ENCODE results near the gene ENTPD5. TPM values are rescaled to one million over a fixed set of nuclear protein-coding genes. Genes with fewer than 3 reads are reported as not detected.
A peak's percentile ranks its signal among the peaks of the same experiment; 100 is the strongest.

Gene ENTPD5
- total RNA-seq, 4 donors from 2014 or later = 0.59 to 285 (median 14.0) TPM

DNA sequence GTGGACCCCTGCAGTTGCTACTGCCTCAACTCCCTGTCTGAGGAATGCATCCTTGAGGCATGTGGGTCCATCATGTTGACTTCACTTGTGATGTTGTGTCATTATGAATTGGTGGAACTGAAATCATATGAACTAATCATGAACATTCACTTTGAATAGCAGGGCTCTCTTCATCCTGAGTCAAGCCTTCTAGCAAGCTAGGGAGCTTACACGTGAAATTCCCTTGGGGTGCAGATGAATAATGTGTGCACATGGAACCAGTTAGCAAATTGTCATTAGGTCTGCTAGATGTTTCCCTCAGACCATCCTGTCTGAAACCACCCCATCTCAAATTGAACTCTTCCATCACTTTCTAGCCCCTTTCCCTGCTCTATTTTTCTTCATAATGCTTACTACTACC lies 65.4 kb downstream of the ENTPD5 start:
- intact Hi-C loops (cut with DNase I; ENCODE audit: low total_unique reads) = no loop called here
- no peaks in the 10 kb centered on the region for H3K4me1 ChIP-seq
- no peak overlapping the region for H3K27ac ChIP-seq
- no peaks in the 10 kb centered on the region for H3K36me3 ChIP-seq
- H3K4me3 ChIP-seq = no peak overlapping the region
- no peak for DNase-seq
- no peak for TF ChIP-seq POLR2A (IDR thresholded peaks at IDR 0.05)
- TF ChIP-seq, protein P1, sequence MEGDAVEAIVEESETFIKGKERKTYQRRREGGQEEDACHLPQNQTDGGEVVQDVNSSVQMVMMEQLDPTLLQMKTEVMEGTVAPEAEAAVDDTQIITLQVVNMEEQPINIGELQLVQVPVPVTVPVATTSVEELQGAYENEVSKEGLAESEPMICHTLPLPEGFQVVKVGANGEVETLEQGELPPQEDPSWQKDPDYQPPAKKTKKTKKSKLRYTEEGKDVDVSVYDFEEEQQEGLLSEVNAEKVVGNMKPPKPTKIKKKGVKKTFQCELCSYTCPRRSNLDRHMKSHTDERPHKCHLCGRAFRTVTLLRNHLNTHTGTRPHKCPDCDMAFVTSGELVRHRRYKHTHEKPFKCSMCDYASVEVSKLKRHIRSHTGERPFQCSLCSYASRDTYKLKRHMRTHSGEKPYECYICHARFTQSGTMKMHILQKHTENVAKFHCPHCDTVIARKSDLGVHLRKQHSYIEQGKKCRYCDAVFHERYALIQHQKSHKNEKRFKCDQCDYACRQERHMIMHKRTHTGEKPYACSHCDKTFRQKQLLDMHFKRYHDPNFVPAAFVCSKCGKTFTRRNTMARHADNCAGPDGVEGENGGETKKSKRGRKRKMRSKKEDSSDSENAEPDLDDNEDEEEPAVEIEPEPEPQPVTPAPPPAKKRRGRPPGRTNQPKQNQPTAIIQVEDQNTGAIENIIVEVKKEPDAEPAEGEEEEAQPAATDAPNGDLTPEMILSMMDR (IDR thresholded peaks at IDR 0.05) = no peak
- H3K27me3 ChIP-seq = no peaks in the 10 kb centered on the region
- no peaks in the 10 kb centered on the region for H3K9me3 ChIP-seq

DNA sequence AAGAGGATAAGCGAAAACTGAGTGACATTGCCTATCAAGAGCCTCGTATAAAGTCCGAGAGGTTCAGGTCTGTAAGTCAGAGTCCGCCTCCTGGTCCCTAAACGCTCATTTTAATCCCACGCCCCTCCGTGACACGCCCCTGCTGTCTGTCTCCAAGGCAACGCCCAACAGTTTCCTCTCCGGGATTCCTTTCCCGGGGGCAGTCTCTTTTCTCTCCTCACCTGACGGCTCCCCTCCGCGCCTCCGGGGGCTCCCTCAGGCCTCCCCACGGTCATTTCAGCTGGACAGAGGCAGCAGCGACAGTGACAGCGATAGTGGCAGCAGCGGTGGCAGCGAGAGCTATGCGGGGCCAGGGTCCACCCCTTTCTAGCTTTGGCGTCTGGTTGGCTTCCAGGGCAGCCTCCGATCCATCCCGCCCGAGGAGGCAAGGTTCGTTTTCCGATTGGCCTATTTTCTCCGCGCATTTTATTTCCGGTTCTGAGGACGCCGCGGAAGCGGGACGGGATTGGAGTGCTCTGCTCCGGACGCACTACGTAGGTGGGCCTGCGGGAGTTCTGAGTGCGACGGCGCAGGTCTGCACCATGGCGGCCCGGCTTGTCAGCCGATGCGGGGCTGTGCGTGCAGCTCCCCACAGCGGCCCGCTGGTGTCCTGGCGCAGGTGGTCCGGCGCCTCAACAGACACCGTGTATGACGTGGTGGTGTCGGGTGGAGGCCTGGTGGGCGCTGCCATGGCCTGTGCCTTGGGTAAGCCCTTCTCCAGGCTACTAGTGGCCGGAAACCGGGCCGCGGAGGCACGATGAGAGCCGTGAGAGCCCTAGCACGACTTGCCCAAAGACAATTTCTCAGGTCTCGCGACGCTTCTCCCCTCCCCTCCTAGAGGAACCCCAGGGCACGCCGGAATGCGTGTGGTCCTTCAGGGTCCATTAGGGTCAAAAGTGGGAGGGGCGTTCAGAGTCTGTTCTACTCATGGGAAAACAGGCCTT lies 69.0 kb downstream of the ENTPD5 start, which contains the start of the genes COQ6 and FAM161B:
Gene COQ6, plus strand, starts transcription at position 551 of the 983 bp plus-strand sequence. Its CDS starts 31 bp downstream, at position 582.
Gene FAM161B, minus strand, starts transcription at position 343 of the 983 bp plus-strand sequence. Its CDS starts 68 bp downstream, at position 275.
- Histone ChIP-seq H3K27me3 (no peaks in the 10 kb centered on the region), H3K4me1 (no peaks in the 10 kb centered on the region), H3K9me3 (no peaks in the 10 kb centered on the region), H3K36me3 (no peaks in the 10 kb centered on the region), H3K4me3 (peak within 1 kb of the TSS; percentile 84 to 100), H3K27ac (peak within 1 kb of the TSS; percentile 90 to 91)
- peak; percentile 92 to 93 for DNase-seq
- intact Hi-C loops (cut with DNase I; ENCODE audit: low total_unique reads) = no loop called here
- TF ChIP-seq, protein P1 (IDR thresholded peaks at IDR 0.05) = peak in 3 of 4 experiments; percentile 15 to 46 (median 36)
- peak; percentile 36 to 83 for TF ChIP-seq POLR2A (IDR thresholded peaks at IDR 0.05)

DNA sequence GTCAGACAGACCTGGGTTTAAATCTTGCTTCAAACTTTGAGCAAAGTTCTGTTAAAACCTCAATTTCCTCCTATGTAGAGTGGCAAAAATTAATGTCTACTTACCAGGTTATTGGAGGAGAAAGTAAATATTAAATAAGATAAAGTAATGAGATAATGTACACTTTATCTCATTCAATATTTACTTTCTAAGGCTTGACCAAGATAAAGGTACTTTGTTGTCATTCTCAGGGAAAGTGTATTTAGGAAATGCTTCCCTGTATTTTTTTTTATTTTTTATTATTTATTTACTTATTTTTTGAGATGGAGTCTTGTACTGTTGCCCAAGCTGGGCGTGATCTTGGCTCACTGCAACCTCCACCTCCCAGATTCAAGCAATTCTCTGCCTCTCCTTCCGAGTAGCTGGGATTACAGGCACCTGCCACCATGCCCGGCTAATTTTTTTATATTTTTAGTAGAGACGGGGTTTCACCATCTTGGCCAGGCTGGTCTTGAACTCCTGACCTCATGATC lies 73.9 kb downstream of the ENTPD5 start:
- Histone ChIP-seq H3K27ac (no peak overlapping the region), H3K27me3 (no peaks in the 10 kb centered on the region), H3K36me3 (no peaks in the 10 kb centered on the region), H3K9me3 (no peaks in the 10 kb centered on the region), H3K4me1 (no peaks in the 10 kb centered on the region), H3K4me3 (no peak overlapping the region)
- no peak for DNase-seq
- TF ChIP-seq, protein P1 (IDR thresholded peaks at IDR 0.05) = no peak
- no peak for TF ChIP-seq POLR2A (IDR thresholded peaks at IDR 0.05)
- intact Hi-C loops (cut with DNase I; ENCODE audit: low total_unique reads) = no loop called here

- intact Hi-C loops (cut with DNase I; ENCODE audit: low total_unique reads) = no loop called here
- Histone ChIP-seq H3K36me3 (no peaks in the 10 kb centered on the region), H3K27ac (no peak overlapping the region), H3K4me1 (no peaks in the 10 kb centered on the region), H3K27me3 (no peaks in the 10 kb centered on the region), H3K9me3 (no peaks in the 10 kb centered on the region), H3K4me3 (no peak overlapping the region)
- TF ChIP-seq, protein P1 (IDR thresholded peaks at IDR 0.05) = no peak
- DNase-seq = no peak
Measured at GRCh38 chr14:73944432-73945158, 74.5 kb downstream of the ENTPD5 start.

Data from uterus (tissue), 4 donors.